CD4-positive, alpha-beta T cell treated with Interleukin-2 at 100 ng/mL for 4 hours (primary cell): ENCODE results near the gene MYO3B.

Experiments used
- DNase-seq: peaks from one replicate; pipeline ENCODE4 v3.0.0-alpha.2; 2020; ENCODE audit warnings: low spot score

MYO3B gene

DNA sequence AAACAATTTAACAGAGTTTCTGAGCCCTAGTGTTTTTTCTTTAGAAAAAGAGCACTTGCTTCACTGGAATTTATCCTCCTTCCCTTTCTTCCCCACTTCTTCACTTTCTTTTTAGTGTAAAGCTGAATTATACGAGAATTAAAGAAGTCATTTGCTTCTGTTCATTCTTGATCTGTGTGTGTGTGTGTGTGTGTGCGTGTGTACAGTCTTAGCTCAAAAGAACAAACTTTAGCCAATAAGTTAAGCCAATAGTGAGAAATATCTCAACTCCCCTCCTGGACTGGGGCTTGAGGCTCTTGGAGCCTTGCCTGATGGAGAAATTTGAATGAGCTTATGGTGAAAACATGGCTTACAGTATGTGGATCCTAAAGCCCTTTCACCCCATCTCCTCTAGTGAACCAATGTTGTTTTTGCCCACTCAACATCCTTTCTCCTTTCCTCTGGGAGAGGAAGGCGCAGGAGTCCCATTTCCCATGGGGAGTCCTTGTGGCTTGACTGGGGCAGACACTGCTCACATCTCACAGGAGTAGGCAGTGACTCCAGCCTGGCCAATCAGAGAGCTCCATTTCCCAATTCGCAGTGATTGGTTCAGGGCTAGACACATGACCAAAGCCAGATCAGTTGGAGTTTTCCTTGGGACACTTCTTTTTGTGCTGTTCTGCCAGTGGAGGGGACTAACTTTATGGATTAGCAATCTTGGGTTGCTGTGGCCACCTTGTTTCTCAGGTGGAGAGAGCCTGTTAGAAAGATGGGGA lies 16.3 kb upstream of the MYO3B start:
- no peak for DNase-seq

DNA sequence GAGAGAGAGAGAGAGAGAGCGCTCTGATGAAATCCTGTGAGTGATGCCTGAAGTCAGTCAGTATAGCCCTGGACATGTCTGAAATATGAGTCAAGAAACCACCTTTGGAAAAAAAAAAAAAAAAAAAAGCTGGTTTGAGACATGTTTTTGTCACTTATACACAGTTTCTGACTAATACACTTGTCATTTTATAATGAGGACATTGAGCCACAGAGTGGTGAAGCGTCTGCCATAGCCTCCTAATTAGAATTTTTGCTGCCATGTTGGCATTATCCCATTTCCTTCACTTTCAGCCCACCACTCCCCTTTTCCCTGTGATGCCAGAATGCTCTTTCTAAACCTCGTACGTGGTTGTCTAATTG lies 15.7 kb upstream of the MYO3B start:
- DNase-seq: no peak

DNA sequence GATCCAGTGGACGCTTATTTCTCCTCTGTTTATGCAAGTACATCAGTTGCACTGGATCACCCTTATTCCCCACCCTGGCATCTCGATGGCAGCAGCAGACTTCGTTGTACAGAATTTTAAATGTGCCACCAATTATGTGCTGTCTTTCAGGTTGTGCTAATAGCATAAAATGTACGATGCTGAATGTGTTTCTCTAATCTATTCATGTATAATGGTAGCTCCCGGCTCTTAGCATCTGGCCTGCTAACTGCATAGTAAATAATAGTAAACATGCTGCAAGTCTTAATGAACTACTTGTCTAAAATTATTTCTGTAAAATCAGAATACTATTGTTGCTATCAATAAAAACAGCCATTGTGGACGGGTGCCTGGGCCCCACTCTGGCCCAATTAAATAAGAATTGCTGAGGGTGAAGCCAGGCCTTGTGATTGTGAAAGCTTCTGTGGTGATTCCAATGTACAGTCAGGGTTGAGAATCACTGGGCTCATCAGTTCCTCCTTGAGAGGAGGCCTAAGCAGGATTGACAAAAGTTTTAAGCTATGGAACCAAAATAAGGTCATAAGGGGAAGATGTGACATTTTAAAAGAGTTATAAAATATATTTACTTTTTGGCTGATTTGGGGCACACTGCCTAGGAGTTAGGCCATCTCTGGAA lies 14.4 kb upstream of the MYO3B start:
- no peak for DNase-seq

DNA sequence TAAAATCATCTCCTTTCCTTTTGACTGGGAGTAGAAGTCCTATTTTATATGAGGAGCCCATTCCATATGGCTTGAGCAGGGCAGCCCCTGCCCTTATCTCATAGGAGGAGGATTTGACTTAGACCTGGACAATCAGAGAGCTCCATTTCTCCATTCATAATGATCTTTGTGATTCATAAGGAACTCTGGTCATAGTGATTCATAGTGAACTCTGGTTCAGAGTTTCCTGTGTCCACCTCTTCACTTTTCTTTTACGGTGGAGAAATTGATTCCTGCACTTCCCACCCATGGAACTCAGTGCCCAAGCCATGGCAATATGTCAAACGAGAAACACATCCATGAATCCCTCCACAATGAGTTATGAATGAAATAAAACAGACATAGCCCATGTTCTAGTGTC lies 12.8 kb upstream of the MYO3B start:
- no peak for DNase-seq

GRCh38 chr2:170166735-170167134 lies 11.2 kb upstream of the MYO3B start:
- no peak for DNase-seq

DNA sequence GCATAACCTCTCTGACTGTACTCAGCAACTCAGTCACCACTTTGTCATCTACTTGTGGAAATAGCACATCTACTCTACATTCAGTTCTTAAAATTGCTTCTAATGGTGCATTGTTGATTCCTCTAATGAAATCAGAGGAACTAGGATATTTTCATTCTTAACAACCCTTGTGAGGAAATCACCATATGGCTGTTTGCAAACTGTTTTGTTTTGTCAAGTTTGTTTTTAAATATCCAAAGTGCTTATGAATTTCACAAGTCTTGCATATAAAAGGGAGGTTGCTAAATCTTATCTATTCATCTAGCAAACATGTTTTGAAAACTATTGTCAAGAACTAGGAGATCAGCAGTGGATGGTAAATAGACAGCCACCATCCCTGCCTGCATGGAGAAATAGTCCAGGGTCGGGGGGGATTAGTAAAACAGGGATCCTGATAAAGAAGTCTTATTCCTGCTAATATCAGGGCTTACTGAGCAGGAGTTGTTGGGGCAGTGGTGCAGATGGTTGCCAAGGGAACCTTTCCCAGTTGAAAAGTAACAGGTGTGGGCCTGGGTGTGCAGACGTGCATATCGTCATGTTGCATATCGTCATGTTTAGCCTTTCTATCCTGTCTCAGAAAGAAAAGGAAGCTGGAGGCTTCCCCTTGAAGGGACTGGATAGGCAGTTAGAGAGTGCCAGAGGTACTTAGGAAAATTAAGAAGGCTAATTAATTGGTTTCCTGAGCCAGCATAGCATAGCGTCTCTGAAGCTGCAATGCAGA lies 7.5 kb upstream of the MYO3B start:
- DNase-seq: no peak

DNA sequence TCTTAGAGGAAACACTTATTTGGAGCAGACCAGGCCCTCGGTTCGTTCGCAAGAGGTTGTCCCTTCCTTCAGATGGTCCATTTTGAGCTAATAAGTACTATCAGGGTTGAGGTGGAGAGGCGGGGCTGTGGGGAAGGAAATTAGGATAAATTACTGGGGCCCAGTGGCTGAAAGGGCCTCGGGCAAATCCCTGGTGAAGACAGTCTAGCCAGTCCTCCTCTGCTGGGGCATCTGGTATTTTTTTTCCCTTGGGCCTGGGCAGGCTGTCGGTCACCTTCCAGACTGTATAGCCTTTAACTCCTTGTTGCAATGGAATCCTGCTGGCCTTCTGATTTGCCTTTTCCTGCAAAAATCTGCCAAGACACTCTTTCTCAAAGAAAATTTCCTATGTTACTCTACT lies 1.7 kb upstream of the MYO3B start:
- no peak for DNase-seq

- DNase-seq: no peak
Measured at GRCh38 chr2:170180031-170180566, 2.2 kb downstream of the MYO3B start.

GRCh38 chr2:170181602-170182001 lies 3.7 kb downstream of the MYO3B start:
- no peak for DNase-seq

GRCh38 chr2:170185319-170185718 lies 7.4 kb downstream of the MYO3B start:
- no peak for DNase-seq

GRCh38 chr2:170189757-170190156 lies 11.8 kb downstream of the MYO3B start:
- no peak for DNase-seq

GRCh38 chr2:170190172-170190571 lies 12.2 kb downstream of the MYO3B start:
- no peak for DNase-seq

- DNase-seq: no peak
Measured at GRCh38 chr2:170191166-170191866, 13.4 kb downstream of the MYO3B start.

- DNase-seq: no peak
Measured at GRCh38 chr2:170196963-170197362, 19.0 kb downstream of the MYO3B start.

- no peak for DNase-seq
Measured at GRCh38 chr2:170201275-170201674, 23.3 kb downstream of the MYO3B start.

GRCh38 chr2:170201734-170202393 lies 23.9 kb downstream of the MYO3B start:
- DNase-seq: no peak

DNA sequence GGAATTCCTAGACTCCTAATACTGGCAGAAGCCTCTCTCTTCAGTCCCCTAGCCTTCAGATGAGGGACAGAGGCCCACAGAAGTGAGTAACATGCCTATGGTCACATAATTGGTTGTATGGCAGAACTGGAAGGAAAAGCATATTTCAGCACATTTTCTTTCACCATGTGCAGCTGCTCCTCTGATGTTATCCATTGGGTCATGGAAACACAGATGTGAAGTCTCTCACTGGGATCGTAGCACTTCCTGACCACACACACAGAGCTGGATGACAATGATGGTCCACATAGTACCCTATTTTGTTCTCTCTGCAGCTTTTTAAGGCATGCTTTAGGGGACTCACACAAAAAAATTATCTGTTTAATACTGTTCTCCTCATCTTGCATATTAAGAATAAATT lies 24.5 kb downstream of the MYO3B start:
- no peak for DNase-seq

DNA sequence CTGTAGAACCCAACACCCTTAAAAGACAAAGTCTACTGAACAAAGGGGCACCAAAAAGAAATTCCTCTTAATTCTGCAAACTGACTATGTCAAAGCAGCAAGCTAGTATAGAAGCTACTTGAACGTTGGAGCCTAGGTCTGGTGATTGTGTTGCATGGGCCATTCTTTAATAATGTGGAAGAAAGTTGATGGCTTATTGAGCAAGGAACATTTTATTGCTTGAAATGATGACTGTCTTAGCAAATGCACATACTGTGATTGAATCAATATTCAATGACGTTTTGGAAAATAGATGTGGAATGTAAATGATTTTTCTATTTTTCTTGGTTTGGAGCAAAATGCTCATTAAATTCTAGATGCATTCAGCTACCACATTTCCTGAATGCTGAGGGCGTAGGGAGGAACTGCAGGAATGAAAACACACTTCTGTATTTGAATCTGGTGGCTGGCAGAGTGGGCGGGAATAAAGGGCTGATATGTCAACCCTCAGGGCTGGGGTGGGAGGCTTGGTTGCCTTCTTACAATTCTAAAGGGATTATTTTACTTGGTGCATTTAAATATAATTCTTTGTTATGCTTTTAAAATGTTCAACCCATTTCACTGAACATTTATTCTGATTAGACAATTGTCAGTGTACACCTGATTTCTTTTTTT lies 26.5 kb downstream of the MYO3B start:
- no peak for DNase-seq

GRCh38 chr2:170206246-170206645 lies 28.3 kb downstream of the MYO3B start:
- DNase-seq: no peak

- DNase-seq: no peak
Measured at GRCh38 chr2:170206805-170207407, 29.0 kb downstream of the MYO3B start.

DNA sequence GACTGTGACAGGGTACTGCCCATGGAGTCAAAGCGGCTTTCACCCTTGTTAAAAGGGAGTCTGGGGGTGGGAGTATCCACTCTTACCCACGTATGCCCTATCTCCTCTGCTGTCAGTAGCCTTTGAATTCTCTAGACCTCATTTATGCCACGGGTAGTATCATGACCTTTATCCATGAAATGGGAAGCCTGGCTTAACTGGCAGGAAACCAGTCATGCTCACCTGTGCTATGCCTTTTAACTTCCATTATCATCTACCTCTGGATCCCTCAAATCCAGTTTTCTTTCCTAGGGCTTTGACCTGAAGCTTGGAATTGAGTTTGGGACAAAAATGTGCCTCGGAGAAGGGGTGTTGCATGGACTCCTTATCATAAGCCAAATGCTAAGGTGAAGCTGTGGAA lies 30.0 kb downstream of the MYO3B start:
- DNase-seq: no peak
